ENCODE measurements around the gene ELOVL1. TPM values are rescaled to one million over a fixed set of nuclear protein-coding genes. Genes with fewer than 3 reads are reported as not detected.
"Not testable (repeated sequence)": the region's sequence is repeated elsewhere in the genome, so short reads cannot be mapped to it uniquely, and the experiment has no call there.

The ELOVL1 gene
- total RNA-seq (100 to 1,000 TPM; 118 to 144 TPM), polyA plus RNA-seq (ENCODE audit: insufficient read length in 6 of 6) (10 to 100 TPM; 64.9 to 83.7 (median 78.2) TPM)
- long read RNA-seq, donor 1, transcript ELOVL1-201 (8 exons, 1,477 nt) = major isoform, 35 of 48 reads
- long read RNA-seq, donor 1, partial matches to known transcripts = 9 of 48 reads
- long read RNA-seq, donor 1, other reads (novel, unspliced or antisense) = 0 of 48 reads
- long read RNA-seq, donor 2, transcript ELOVL1-201 (8 exons, 1,477 nt) = major isoform, 24 of 69 reads
- long read RNA-seq, donor 2, partial matches to known transcripts = 42 of 69 reads
- long read RNA-seq, donor 2, other reads (novel, unspliced or antisense) = 0 of 69 reads
- long read RNA-seq, donor 3, transcript ELOVL1-201 (8 exons, 1,477 nt) = major isoform, 18 of 24 reads
- long read RNA-seq, donor 3, partial matches to known transcripts = 0 of 24 reads
- long read RNA-seq, donor 3, other reads (novel, unspliced or antisense) = 0 of 24 reads
- long read RNA-seq, donor 4, transcript ELOVL1-201 (8 exons, 1,477 nt) = major isoform, 24 of 38 reads
- long read RNA-seq, donor 4, partial matches to known transcripts = 2 of 38 reads
- long read RNA-seq, donor 4, other reads (novel, unspliced or antisense) = 7 of 38 reads
- long read RNA-seq, donor 5, transcript ELOVL1-201 (8 exons, 1,477 nt) = major isoform, 22 of 37 reads
- long read RNA-seq, donor 5, partial matches to known transcripts = 13 of 37 reads
- long read RNA-seq, donor 5, other reads (novel, unspliced or antisense) = 0 of 37 reads
- long read RNA-seq, donor 6, transcript ELOVL1-201 (8 exons, 1,477 nt) = major isoform, 20 of 23 reads
- long read RNA-seq, donor 6, partial matches to known transcripts = 0 of 23 reads
- long read RNA-seq, donor 6, other reads (novel, unspliced or antisense) = 0 of 23 reads
- long read RNA-seq, donor 7, transcript ELOVL1-201 (8 exons, 1,477 nt) = major isoform, 10 of 12 reads
- long read RNA-seq, donor 7, partial matches to known transcripts = 0 of 12 reads
- long read RNA-seq, donor 7, other reads (novel, unspliced or antisense) = 0 of 12 reads
- long read RNA-seq, donor 8, transcript ELOVL1-201 (8 exons, 1,477 nt) = major isoform, 19 of 26 reads
- long read RNA-seq, donor 8, partial matches to known transcripts = 0 of 26 reads
- long read RNA-seq, donor 8, other reads (novel, unspliced or antisense) = 0 of 26 reads
- long read RNA-seq, donor 9, partial matches to known transcripts = 0 of 1 reads
- long read RNA-seq, donor 9, other reads (novel, unspliced or antisense) = 0 of 1 reads
- long read RNA-seq, donor 10, transcript ELOVL1-201 (8 exons, 1,477 nt) = major isoform, 14 of 22 reads
- long read RNA-seq, donor 10, partial matches to known transcripts = 5 of 22 reads
- long read RNA-seq, donor 10, other reads (novel, unspliced or antisense) = 1 of 22 reads
- long read RNA-seq, donor 11, transcript ELOVL1-201 (8 exons, 1,477 nt) = major isoform, 28 of 46 reads
- long read RNA-seq, donor 11, partial matches to known transcripts = 12 of 46 reads
- long read RNA-seq, donor 11, other reads (novel, unspliced or antisense) = 0 of 46 reads
- long read RNA-seq, donor 12, transcript ELOVL1-201 (8 exons, 1,477 nt) = major isoform, 17 of 21 reads
- long read RNA-seq, donor 12, partial matches to known transcripts = 0 of 21 reads
- long read RNA-seq, donor 12, other reads (novel, unspliced or antisense) = 0 of 21 reads

DNA sequence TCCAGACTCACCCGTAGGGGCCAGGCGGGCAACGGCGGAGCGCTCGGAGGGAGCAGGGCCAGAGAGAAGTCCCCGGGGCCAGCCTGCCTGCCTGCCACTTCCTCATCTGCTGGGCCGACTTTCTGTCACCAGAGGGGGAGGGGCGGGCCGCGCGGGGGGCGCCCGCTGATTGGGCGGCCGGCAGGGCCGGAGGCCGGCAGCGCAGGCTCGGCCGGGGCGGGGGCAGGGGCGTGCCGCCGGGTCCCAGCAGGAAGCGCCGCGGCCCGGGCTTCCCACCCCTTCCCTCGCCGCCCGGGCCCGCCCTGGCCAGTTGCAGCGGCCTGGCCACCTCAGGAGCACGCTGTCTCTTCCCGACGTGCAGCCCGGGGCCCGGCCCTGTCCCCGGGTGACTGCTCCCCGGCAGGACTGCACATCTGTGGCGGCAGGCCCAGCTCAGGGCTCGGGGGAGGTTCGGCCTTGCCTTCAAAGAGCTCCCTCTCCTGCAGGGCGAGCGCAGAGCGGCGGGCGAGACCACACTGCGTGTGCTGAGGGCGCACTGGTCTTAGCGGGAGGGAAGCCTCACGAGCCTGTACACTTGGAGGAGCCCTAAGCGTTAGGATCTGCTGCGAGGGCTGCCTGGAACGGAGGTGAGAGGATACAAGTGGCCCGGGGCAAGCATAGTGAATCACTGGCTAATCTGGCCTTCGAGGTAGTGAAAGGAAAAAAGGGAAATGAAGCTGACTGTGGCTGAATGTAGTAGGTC is at the start of gene ELOVL1:
TSS of gene ELOVL1 (minus strand) at position 108 of the 742 bp plus-strand sequence. CDS start 2,402 bp downstream, outside the sequence.
- ATAC-seq = peak; percentile 92
- Histone ChIP-seq H3K4me1 (peaks cover 20 to 71% of the 10 kb centered on the region in 2 donors), H3K9me3 (no peaks in the 10 kb centered on the region), H3K27me3 (no peaks in the 10 kb centered on the region), H3K36me3 (peaks cover 6 to 27% of the 10 kb centered on the region in 2 donors), H3K27ac (peak within 1 kb of the TSS; percentile 91 to 97), H3K4me3 (peak within 1 kb of the TSS; percentile 88 to 94)
- DNase-seq = peak; percentile 87 to 99 (median 93)
- intact Hi-C loops (cut with DNase I) = no loop called here
- TF ChIP-seq, protein P1, sequence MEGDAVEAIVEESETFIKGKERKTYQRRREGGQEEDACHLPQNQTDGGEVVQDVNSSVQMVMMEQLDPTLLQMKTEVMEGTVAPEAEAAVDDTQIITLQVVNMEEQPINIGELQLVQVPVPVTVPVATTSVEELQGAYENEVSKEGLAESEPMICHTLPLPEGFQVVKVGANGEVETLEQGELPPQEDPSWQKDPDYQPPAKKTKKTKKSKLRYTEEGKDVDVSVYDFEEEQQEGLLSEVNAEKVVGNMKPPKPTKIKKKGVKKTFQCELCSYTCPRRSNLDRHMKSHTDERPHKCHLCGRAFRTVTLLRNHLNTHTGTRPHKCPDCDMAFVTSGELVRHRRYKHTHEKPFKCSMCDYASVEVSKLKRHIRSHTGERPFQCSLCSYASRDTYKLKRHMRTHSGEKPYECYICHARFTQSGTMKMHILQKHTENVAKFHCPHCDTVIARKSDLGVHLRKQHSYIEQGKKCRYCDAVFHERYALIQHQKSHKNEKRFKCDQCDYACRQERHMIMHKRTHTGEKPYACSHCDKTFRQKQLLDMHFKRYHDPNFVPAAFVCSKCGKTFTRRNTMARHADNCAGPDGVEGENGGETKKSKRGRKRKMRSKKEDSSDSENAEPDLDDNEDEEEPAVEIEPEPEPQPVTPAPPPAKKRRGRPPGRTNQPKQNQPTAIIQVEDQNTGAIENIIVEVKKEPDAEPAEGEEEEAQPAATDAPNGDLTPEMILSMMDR (IDR thresholded peaks at IDR 0.05) = no peak

DNA sequence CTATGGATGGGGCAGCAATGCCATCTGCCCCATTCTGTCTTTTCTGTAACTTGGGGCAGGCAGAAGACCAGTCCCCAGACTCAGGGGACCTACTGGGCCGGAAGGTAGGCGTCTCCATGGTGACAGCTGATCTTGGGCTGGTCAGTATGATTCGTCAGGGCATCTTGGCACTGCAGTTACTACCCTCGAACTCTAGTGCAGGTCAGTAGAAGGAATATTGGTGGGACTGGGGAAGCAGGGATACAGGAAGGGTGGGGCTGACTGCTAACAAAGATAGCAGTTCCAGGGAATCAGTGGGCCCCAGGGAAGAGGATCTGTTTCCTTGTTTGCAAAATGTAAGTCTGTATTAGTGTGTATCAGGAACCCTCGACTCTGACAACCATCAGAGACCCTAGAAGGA is 48.1 kb upstream of the ELOVL1 start:
- intact Hi-C loops (cut with DNase I) = loop anchor here (10.0 kb wide), 1 partner anchor 181 kb away; no protein-coding TSS in a partner anchor
- no peak for ATAC-seq
- H3K27ac ChIP-seq = no peak overlapping the region
- DNase-seq = no peak
- no peaks in the 10 kb centered on the region for H3K9me3 ChIP-seq
- H3K27me3 ChIP-seq = no peaks in the 10 kb centered on the region
- TF ChIP-seq, protein P1 (IDR thresholded peaks at IDR 0.05) = no peak
- no peaks in the 10 kb centered on the region for H3K4me1 ChIP-seq
- H3K36me3 ChIP-seq = peaks cover 3 to 69% of the 10 kb centered on the region in 2 donors
- H3K4me3 ChIP-seq = no peak overlapping the region

DNA sequence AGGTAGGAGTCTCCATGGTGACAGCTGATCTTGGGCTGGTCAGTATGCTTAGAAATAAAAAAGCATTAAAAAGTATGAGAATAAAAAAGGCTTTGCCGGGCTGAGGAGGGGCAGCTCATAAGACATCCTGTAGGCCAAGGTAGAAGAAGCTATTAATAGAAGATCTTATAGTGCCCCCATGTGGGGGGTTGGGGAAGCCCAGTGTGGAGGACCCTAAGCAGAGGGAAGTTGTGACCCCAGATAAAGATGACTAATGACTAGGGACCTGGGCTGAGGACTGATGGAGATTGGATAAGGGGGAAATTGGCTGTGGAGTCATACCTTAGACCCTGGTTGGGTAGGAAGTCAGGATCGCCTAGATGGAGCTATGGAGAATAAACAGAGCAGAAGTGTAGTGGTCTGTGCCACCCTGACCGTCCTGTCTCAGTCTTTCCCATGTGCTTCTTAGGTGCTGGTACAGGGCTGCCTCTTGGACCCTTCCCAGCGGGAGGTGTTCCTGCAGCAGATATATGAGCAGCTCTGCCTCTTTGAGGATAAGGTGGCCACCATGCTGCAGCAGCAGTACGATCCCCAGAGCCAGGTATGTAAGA is 46.9 kb upstream of the ELOVL1 start:
- H3K27ac ChIP-seq = no peak overlapping the region
- DNase-seq (peak in 2 of 4 donors; percentile 27 to 52), ATAC-seq (peak; percentile 92)
- intact Hi-C loops (cut with DNase I) = loop anchor here (10.0 kb wide), 1 partner anchor 180 kb away; no protein-coding TSS in a partner anchor
- H3K9me3 ChIP-seq = no peaks in the 10 kb centered on the region
- TF ChIP-seq, protein P1 (IDR thresholded peaks at IDR 0.05) = peak; percentile 45 to 80
- H3K36me3 ChIP-seq = peaks cover 3 to 67% of the 10 kb centered on the region in 2 donors
- H3K27me3 ChIP-seq = no peaks in the 10 kb centered on the region
- no peaks in the 10 kb centered on the region for H3K4me1 ChIP-seq
- H3K4me3 ChIP-seq = no peak overlapping the region

DNA sequence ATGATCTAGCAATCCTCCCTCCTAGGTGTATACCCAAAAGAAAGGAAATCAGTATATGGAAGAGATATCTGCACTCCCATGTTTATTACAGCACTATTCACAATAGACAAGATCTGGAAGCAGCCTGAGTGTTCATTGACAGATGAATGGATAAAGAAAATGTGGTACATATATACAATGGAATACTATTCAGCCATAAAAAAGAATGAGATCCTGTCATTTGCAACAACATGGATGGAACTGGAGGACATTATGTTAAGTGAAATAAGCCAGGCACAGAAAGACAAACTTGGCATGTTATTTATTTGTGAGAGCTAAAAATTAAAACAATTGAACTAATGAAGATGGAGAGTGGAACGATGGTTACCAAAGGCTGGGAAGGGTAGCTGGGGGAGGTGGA is 45.6 kb upstream of the ELOVL1 start:
- H3K9me3 ChIP-seq, H3K27me3 ChIP-seq, H3K4me1 ChIP-seq, DNase-seq, ATAC-seq, H3K4me3 ChIP-seq, H3K27ac ChIP-seq: not testable (repeated sequence)
- intact Hi-C loops (cut with DNase I) = loop anchor here (10.0 kb wide), 1 partner anchor 179 kb away; no protein-coding TSS in a partner anchor
- H3K36me3 ChIP-seq = peaks cover 0 to 67% of the 10 kb centered on the region in 2 donors
